SU-DHL-6 (cell line): ENCODE data around the gene ATP2B1.

Experiments used
- H2AFZ ChIP-seq: fragments of 200-600 bp; sonication (generic); 2 replicates; pipeline ENCODE4 v1.6.1; 2014; ENCODE audit warnings: low read depth, mild to moderate bottlenecking, moderate library complexity, mixed read lengths, antibody characterized with exemption, low read length; ENCODE audit not compliant: severe bottlenecking
- H3F3A ChIP-seq: fragments of 200-600 bp; shearing (Covaris generic); 2 replicates; pipeline ENCODE4 v1.6.0; 2016; ENCODE audit warnings: antibody characterized with exemption, mild to moderate bottlenecking; ENCODE audit not compliant: insufficient read depth
- H3K27ac ChIP-seq: fragments of 200-600 bp; sonication (generic); 2 replicates; pipeline ENCODE4 v1.5.1; 2016; ENCODE audit warnings: low read depth, mild to moderate bottlenecking, low read length, moderate library complexity, mixed read lengths
- H3K27me3 ChIP-seq: fragments of 200-600 bp; sonication (generic), shearing (Covaris generic); 2 replicates; pipeline ENCODE4 v1.6.0; 2014; ENCODE audit warnings: mild to moderate bottlenecking, low read length
- H3K36me3 ChIP-seq: fragments of 200-600 bp; sonication (generic); 2 replicates; pipeline ENCODE4 v1.6.1; 2014; ENCODE audit warnings: mild to moderate bottlenecking, low read length, mixed read lengths
- H3K4me2 ChIP-seq: fragments of 300-600, 200-600 bp; shearing (Covaris generic), sonication (generic); 2 replicates; pipeline ENCODE4 v1.6.0; 2014; ENCODE audit warnings: low read length, low read depth, mild to moderate bottlenecking; ENCODE audit not compliant: poor library complexity, severe bottlenecking
- H3K4me3 ChIP-seq: fragments of 200-600 bp; sonication (generic); 2 replicates; pipeline ENCODE4 v1.5.1; 2014; ENCODE audit warnings: antibody characterized with exemption, low read length, mild to moderate bottlenecking, mixed read lengths; ENCODE audit not compliant: insufficient read depth, poor library complexity, severe bottlenecking
- H3K79me2 ChIP-seq: fragments of 200-600 bp; sonication (generic); 2 replicates; pipeline ENCODE4 v1.6.1; 2014; ENCODE audit warnings: mild to moderate bottlenecking, low read length, moderate library complexity; ENCODE audit not compliant: insufficient read depth
- H3K9ac ChIP-seq: fragments of 200-600 bp; sonication (generic); 2 replicates; pipeline ENCODE4 v1.7.0; 2014; ENCODE audit warnings: mild to moderate bottlenecking, low read length
- H3K9me2 ChIP-seq: fragments of 200-600 bp; sonication (generic); replicated peaks from 2 replicates; pipeline ENCODE4 v1.6.1; 2014; ENCODE audit warnings: low read length; ENCODE audit not compliant: insufficient read depth
- H3K9me3 ChIP-seq: fragments of 200-600 bp; sonication (generic); 2 replicates; pipeline ENCODE4 v1.6.1; 2014; ENCODE audit warnings: low read length, mixed read lengths; ENCODE audit not compliant: insufficient read depth
- H4K20me1 ChIP-seq: fragments of 200-600 bp; sonication (generic); 2 replicates; pipeline ENCODE4 v1.6.1; 2014; ENCODE audit warnings: low read depth, mild to moderate bottlenecking, antibody characterized with exemption, low read length, moderate library complexity, mixed read lengths
- EZH2phosphoT487 ChIP-seq: fragments of 200-600 bp; sonication (generic), shearing (Covaris generic); conservative IDR thresholded peaks from 2 replicates; pipeline ENCODE4 v1.6.1; 2018; ENCODE audit warnings: mild to moderate bottlenecking, antibody characterized with exemption, low read length, moderate library complexity, mixed read lengths
- TF ChIP-seq, protein P1 (sequence below): fragments of 200-600 bp; sonication (generic); IDR thresholded peaks from one replicate; pipeline ENCODE4 v1.5.1; 2017; ENCODE audit warnings: antibody characterized with exemption, mild to moderate bottlenecking, low read length, moderate library complexity; ENCODE audit not compliant: insufficient read depth, poor library complexity, severe bottlenecking

ATP2B1 gene

DNA sequence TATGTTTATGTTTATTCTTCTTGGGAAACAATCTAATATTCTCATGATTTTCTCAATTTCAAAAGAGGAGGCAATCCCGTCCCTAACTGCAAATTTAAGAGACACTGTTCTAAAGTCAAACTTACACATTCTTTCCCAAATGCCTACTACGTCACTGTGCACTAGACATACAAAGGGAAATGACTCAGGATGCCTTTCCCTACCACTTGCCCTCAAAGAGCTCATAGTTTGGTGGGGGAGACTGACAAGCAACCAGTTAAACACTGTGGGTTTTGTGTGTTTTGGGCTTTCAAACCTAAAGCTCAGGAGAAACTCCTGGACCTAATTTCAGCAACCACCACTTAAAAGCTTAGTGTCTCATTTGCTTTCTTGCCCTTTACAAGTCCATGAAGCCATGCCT, 58.4 kb downstream of the ATP2B1 start:
- Histone ChIP-seq H3K36me3 (peaks cover 17% of the 10 kb centered on the region; the same call in 1 of the 2 replicates), H3K9ac (no peak overlapping the region), H3K4me3 (no peak overlapping the region), H3K9me3 (no peaks in the 10 kb centered on the region), H2AFZ (no peak overlapping the region), H3F3A (no peaks in the 10 kb centered on the region), H3K27me3 (no peaks in the 10 kb centered on the region), H4K20me1 (no peaks in the 10 kb centered on the region), H3K27ac (no peak overlapping the region), H3K9me2 (no peaks in the 10 kb centered on the region), H3K4me2 (no peak overlapping the region), H3K79me2 (peaks cover 92% of the 10 kb centered on the region)
- TF ChIP-seq, protein P1, sequence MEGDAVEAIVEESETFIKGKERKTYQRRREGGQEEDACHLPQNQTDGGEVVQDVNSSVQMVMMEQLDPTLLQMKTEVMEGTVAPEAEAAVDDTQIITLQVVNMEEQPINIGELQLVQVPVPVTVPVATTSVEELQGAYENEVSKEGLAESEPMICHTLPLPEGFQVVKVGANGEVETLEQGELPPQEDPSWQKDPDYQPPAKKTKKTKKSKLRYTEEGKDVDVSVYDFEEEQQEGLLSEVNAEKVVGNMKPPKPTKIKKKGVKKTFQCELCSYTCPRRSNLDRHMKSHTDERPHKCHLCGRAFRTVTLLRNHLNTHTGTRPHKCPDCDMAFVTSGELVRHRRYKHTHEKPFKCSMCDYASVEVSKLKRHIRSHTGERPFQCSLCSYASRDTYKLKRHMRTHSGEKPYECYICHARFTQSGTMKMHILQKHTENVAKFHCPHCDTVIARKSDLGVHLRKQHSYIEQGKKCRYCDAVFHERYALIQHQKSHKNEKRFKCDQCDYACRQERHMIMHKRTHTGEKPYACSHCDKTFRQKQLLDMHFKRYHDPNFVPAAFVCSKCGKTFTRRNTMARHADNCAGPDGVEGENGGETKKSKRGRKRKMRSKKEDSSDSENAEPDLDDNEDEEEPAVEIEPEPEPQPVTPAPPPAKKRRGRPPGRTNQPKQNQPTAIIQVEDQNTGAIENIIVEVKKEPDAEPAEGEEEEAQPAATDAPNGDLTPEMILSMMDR, result no peak
- TF ChIP-seq EZH2phosphoT487, result no peak

- H3K4me2 ChIP-seq, result no peak overlapping the region
- H3K27ac ChIP-seq, result no peak overlapping the region
- H2AFZ ChIP-seq, result no peak overlapping the region
- no peak overlapping the region for H3K9ac ChIP-seq
- no peaks in the 10 kb centered on the region for H3F3A ChIP-seq
- H3K79me2 ChIP-seq, result peaks cover 91% of the 10 kb centered on the region
- no peak overlapping the region for H3K4me3 ChIP-seq
- no peaks in the 10 kb centered on the region for H3K9me2 ChIP-seq
- no peaks in the 10 kb centered on the region for H3K9me3 ChIP-seq
- TF ChIP-seq, protein P1, result no peak
- no peak for TF ChIP-seq EZH2phosphoT487
- no peaks in the 10 kb centered on the region for H4K20me1 ChIP-seq
- no peaks in the 10 kb centered on the region for H3K27me3 ChIP-seq
- H3K36me3 ChIP-seq, result peaks cover 14% of the 10 kb centered on the region; the same call in 1 of the 2 replicates
These were observed 58.8 kb downstream of the ATP2B1 start for GRCh38 chr12:89649820-89650219.

DNA sequence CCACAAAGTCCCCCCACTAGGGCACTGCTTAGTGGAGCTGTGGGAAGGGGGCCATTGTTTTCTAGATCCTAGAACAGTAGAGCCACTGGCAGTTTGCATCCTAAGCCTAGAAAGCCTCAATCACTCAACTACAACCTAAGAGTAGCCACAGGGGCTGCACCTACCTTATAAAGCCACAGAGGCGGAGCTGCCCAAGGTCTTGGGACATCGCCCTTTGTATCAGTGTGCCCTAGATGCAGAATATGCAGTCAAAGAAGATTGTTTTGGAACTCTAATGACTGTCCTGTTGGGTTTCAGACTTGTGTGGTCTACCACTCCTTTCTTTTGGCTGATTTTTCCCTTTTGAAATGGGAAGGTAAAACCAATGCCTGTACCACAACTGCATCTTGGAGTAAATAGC, 59.5 kb downstream of the ATP2B1 start:
- no peak overlapping the region for H3K4me3 ChIP-seq
- no peaks in the 10 kb centered on the region for H3K9me2 ChIP-seq
- H3K79me2 ChIP-seq, result peaks cover 94% of the 10 kb centered on the region
- peaks cover 10% of the 10 kb centered on the region; the same call in 1 of the 2 replicates for H3K36me3 ChIP-seq
- no peak for TF ChIP-seq EZH2phosphoT487
- TF ChIP-seq, protein P1, result no peak
- H3K4me2 ChIP-seq, result no peak overlapping the region
- no peak overlapping the region for H2AFZ ChIP-seq
- no peak overlapping the region for H3K27ac ChIP-seq
- no peak overlapping the region for H3K9ac ChIP-seq
- no peaks in the 10 kb centered on the region for H3F3A ChIP-seq
- no peaks in the 10 kb centered on the region for H3K27me3 ChIP-seq
- no peaks in the 10 kb centered on the region for H3K9me3 ChIP-seq
- no peaks in the 10 kb centered on the region for H4K20me1 ChIP-seq
